WTC11 (cell line): ENCODE results near the gene FAM161A. TPM values are rescaled to one million over a fixed set of nuclear protein-coding genes. Genes with fewer than 3 reads are reported as not detected.

Source experiments
- ATAC-seq: fragments of 200-7000 bp; cut with Tn5 transposase; 2 replicates; pipeline ENCODE4 v1.10.0; 2021; ENCODE audit warnings: mild to moderate bottlenecking, moderate library complexity
- CTCF ChIA-PET: fragments of 300-600 bp; sonication (Branson Sonifier 250); formaldehyde crosslinking; loops from one replicate; lab custom pipeline; 2021; ENCODE audit warnings: antibody characterized with exemption; lab: Charles Lee
- POLR2A ChIA-PET: fragments of 350-600 bp; sonication (Branson Sonifier 250); formaldehyde crosslinking; loops from one replicate; lab custom pipeline; 2021; ENCODE audit warnings: antibody characterized with exemption; lab: Charles Lee
- DNase-seq: peaks from one replicate; pipeline ENCODE4 v3.0.0; 2021; ENCODE audit warnings: low spot score
- H3K27ac Mint-ChIP-seq: 2 replicates; pipeline ENCODE4 v1.8.0; 2021; ENCODE audit warnings: mixed read lengths
- H3K27me3 Mint-ChIP-seq: 2 replicates; pipeline ENCODE4 v1.8.0; 2021; ENCODE audit warnings: low read depth, mild to moderate bottlenecking, moderate library complexity, mixed read lengths
- H3K36me3 Mint-ChIP-seq: 2 replicates; pipeline ENCODE4 v1.8.0; 2021; ENCODE audit warnings: mixed read lengths
- H3K4me1 Mint-ChIP-seq: 2 replicates; pipeline ENCODE4 v1.8.0; 2022; ENCODE audit warnings: mixed read lengths
- H3K4me3 Mint-ChIP-seq: 2 replicates; pipeline ENCODE4 v1.8.0; 2021; ENCODE audit warnings: mild to moderate bottlenecking, moderate library complexity, mixed read lengths
- H3K9me3 Mint-ChIP-seq: 2 replicates; pipeline ENCODE4 v1.8.0; 2021; ENCODE audit warnings: mixed read lengths
- CREB1 ChIP-seq: sonication (generic); formaldehyde crosslinking; IDR thresholded peaks from 2 replicates; pipeline ENCODE4 v1.8.0; 2023; ENCODE audit warnings: mild to moderate bottlenecking, missing genetic modification reagents
- FOXP1 ChIP-seq: sonication (generic); formaldehyde crosslinking; IDR thresholded peaks from 2 replicates; pipeline ENCODE4 v1.8.0; 2022; ENCODE audit warnings: missing genetic modification reagents, mild to moderate bottlenecking, moderate library complexity, borderline replicate concordance
- GRHL2 ChIP-seq: fragments of 250-450 bp; sonication (Bioruptor Pico); IDR thresholded peaks from 2 replicates; pipeline ENCODE4 v1.8.0; 2022; ENCODE audit warnings: mild to moderate bottlenecking, moderate library complexity; ENCODE audit not compliant: insufficient replicate concordance, severe bottlenecking
- GTF2I ChIP-seq: fragments of 250-450 bp; sonication (Bioruptor Pico); conservative IDR thresholded peaks from 2 replicates; pipeline ENCODE4 v1.4.0; 2021; ENCODE audit warnings: mild to moderate bottlenecking
- HMGA2 ChIP-seq: fragments of 250-450 bp; sonication (Bioruptor Pico); IDR thresholded peaks from 2 replicates; pipeline ENCODE4 v1.4.0; 2021; ENCODE audit warnings: mild to moderate bottlenecking, moderate library complexity
- NR2C2 ChIP-seq: sonication (generic); formaldehyde crosslinking; IDR thresholded peaks from 2 replicates; pipeline ENCODE4 v1.8.0; 2022; ENCODE audit warnings: mild to moderate bottlenecking, missing genetic modification reagents
- RELA ChIP-seq: sonication (generic); formaldehyde crosslinking; IDR thresholded peaks from 2 replicates; pipeline ENCODE4 v1.8.1; 2022; ENCODE audit warnings: missing genetic modification reagents, mild to moderate bottlenecking, borderline replicate concordance
- RORB ChIP-seq: fragments of 250-450 bp; sonication (Bioruptor Pico); IDR thresholded peaks from 2 replicates; pipeline ENCODE4 v1.9.0; 2021; ENCODE audit warnings: mild to moderate bottlenecking
- ZNF416 ChIP-seq: fragments of 250-450 bp; sonication (Bioruptor Pico); IDR thresholded peaks from 2 replicates; pipeline ENCODE4 v1.9.0; 2021; ENCODE audit warnings: mild to moderate bottlenecking, inconsistent platforms
- ZNF423 ChIP-seq: fragments of 250-450 bp; sonication (Bioruptor Pico); IDR thresholded peaks from 2 replicates; pipeline ENCODE4 v2.1.2; 2022; ENCODE audit warnings: mild to moderate bottlenecking, moderate library complexity
- total RNA-seq: library from RNA; stranded (reverse); gene quantifications from 3 replicates; pipeline ENCODE4 v1.2.3, GENCODE V29; 2021
- TF ChIP-seq, protein P1 (sequence below): sonication (generic); formaldehyde crosslinking; IDR thresholded peaks from 2 replicates; pipeline ENCODE4 v1.8.0; 2023; ENCODE audit warnings: missing genetic modification reagents, mild to moderate bottlenecking, borderline replicate concordance
- TF ChIP-seq, protein P2 (sequence below): sonication (generic); formaldehyde crosslinking; IDR thresholded peaks from 2 replicates; pipeline ENCODE4 v1.8.1; 2022; ENCODE audit warnings: missing genetic modification reagents, borderline replicate concordance
- TF ChIP-seq, protein P3 (sequence below): sonication (generic); formaldehyde crosslinking; IDR thresholded peaks from 2 replicates; pipeline ENCODE4 v1.8.0; 2022; ENCODE audit warnings: mild to moderate bottlenecking, missing genetic modification reagents
- TF ChIP-seq, protein P4 (sequence below): sonication (generic); formaldehyde crosslinking; IDR thresholded peaks from 2 replicates; pipeline ENCODE4 v1.8.1; 2023; ENCODE audit warnings: mild to moderate bottlenecking, missing genetic modification reagents, moderate library complexity
- TF ChIP-seq, protein P5 (sequence below): sonication (generic); formaldehyde crosslinking; IDR thresholded peaks from 2 replicates; pipeline ENCODE4 v1.8.1; 2023; ENCODE audit warnings: mild to moderate bottlenecking, moderate library complexity, missing genetic modification reagents
- TF ChIP-seq, protein P6 (sequence below): fragments of 200-600 bp; IDR thresholded peaks from 2 replicates; pipeline ENCODE4 v1.8.0; 2022; ENCODE audit warnings: antibody characterized with exemption
- TF ChIP-seq, protein P7 (sequence below): sonication (generic); formaldehyde crosslinking; IDR thresholded peaks from 2 replicates; pipeline ENCODE4 v1.8.1; 2022; ENCODE audit warnings: low read depth, missing genetic modification reagents, borderline replicate concordance

Gene FAM161A
- total RNA-seq, 1 experiment from 2014 or later = 12.4 TPM

DNA sequence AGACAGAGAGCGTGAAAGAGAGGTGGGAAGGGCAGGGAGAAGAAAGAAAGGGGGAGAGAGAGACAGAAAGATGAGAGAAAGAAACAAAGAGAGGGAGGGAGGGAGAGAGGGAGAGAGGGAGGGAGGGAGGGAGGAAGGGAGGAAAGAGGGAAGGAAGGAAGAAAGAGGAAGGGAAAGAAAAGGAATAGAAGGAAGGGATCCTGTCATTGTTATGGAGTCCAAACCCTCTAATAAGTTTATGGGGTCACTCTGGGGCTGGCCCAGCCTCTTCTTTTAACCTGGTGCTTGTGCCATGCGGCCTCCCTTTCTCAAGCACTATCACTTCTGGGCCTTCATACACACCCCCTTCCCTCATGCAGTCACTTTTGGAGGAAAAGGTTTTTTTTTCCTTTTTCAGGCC lies 58.5 kb downstream of the FAM161A start (continued):
- TF ChIP-seq, protein P1, sequence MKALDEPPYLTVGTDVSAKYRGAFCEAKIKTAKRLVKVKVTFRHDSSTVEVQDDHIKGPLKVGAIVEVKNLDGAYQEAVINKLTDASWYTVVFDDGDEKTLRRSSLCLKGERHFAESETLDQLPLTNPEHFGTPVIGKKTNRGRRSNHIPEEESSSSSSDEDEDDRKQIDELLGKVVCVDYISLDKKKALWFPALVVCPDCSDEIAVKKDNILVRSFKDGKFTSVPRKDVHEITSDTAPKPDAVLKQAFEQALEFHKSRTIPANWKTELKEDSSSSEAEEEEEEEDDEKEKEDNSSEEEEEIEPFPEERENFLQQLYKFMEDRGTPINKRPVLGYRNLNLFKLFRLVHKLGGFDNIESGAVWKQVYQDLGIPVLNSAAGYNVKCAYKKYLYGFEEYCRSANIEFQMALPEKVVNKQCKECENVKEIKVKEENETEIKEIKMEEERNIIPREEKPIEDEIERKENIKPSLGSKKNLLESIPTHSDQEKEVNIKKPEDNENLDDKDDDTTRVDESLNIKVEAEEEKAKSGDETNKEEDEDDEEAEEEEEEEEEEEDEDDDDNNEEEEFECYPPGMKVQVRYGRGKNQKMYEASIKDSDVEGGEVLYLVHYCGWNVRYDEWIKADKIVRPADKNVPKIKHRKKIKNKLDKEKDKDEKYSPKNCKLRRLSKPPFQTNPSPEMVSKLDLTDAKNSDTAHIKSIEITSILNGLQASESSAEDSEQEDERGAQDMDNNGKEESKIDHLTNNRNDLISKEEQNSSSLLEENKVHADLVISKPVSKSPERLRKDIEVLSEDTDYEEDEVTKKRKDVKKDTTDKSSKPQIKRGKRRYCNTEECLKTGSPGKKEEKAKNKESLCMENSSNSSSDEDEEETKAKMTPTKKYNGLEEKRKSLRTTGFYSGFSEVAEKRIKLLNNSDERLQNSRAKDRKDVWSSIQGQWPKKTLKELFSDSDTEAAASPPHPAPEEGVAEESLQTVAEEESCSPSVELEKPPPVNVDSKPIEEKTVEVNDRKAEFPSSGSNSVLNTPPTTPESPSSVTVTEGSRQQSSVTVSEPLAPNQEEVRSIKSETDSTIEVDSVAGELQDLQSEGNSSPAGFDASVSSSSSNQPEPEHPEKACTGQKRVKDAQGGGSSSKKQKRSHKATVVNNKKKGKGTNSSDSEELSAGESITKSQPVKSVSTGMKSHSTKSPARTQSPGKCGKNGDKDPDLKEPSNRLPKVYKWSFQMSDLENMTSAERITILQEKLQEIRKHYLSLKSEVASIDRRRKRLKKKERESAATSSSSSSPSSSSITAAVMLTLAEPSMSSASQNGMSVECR (CRISPR knock-in tag) = no peak
- TF ChIP-seq RORB (CRISPR knock-in tag) = no peak
- TF ChIP-seq, protein P2, sequence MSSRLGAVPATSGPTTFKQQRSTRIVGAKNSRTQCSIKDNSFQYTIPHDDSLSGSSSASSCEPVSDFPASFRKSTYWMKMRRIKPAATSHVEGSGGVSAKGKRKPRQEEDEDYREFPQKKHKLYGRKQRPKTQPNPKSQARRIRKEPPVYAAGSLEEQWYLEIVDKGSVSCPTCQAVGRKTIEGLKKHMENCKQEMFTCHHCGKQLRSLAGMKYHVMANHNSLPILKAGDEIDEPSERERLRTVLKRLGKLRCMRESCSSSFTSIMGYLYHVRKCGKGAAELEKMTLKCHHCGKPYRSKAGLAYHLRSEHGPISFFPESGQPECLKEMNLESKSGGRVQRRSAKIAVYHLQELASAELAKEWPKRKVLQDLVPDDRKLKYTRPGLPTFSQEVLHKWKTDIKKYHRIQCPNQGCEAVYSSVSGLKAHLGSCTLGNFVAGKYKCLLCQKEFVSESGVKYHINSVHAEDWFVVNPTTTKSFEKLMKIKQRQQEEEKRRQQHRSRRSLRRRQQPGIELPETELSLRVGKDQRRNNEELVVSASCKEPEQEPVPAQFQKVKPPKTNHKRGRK (CRISPR knock-in tag) = no peak
- no peak for TF ChIP-seq RELA
- no peak for TF ChIP-seq GTF2I (CRISPR knock-in tag)
- TF ChIP-seq GRHL2 (CRISPR knock-in tag) = no peak

DNA sequence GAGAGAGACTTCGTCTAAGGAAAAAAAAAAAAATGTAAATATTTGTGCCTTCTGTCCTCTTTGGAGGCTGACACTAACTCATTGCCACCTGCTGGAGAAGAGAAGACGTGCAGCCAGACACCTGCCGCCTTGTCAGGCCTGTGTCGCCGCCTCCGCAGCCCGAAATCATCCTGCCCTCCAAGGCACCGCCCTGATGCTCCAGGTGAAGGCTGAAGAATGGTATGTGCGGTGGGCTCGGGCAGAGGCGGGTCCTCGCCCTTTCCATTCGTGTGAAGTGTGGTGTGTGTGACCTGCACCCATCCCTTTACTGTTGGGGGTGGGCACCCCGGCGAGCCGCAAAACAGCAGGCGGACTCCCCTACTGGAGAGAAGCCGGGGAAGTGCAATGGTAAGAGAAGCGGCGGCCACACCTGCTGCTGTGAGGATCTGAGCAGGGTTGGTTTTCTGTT lies 60.4 kb downstream of the FAM161A start:
- peaks cover 20% of the 10 kb centered on the region for H3K27me3 Mint-ChIP-seq
- H3K27ac Mint-ChIP-seq = no peak overlapping the region
- peaks cover under 1% of the 10 kb centered on the region; the same call in 1 of the 2 replicates for H3K9me3 Mint-ChIP-seq
- DNase-seq = peak; percentile 89
- TF ChIP-seq, protein P3, sequence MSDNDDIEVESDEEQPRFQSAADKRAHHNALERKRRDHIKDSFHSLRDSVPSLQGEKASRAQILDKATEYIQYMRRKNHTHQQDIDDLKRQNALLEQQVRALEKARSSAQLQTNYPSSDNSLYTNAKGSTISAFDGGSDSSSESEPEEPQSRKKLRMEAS (CRISPR knock-in tag) = peak; percentile 40; the same call in 1 of the 2 replicates
- no peak for TF ChIP-seq NR2C2 (CRISPR knock-in tag)
- TF ChIP-seq, protein P4, sequence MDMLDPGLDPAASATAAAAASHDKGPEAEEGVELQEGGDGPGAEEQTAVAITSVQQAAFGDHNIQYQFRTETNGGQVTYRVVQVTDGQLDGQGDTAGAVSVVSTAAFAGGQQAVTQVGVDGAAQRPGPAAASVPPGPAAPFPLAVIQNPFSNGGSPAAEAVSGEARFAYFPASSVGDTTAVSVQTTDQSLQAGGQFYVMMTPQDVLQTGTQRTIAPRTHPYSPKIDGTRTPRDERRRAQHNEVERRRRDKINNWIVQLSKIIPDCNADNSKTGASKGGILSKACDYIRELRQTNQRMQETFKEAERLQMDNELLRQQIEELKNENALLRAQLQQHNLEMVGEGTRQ (CRISPR knock-in tag) = no peak
- TF ChIP-seq ZNF423 (CRISPR knock-in tag) = 0 out of 2 replicates have a peak, but pooled peaks have one; percentile 17
- no peak for TF ChIP-seq HMGA2 (CRISPR knock-in tag)
- TF ChIP-seq FOXP1 (CRISPR knock-in tag) = peak; percentile 26; the same call in 1 of the 2 replicates
- no peak for TF ChIP-seq ZNF416 (CRISPR knock-in tag)
- TF ChIP-seq, protein P5, sequence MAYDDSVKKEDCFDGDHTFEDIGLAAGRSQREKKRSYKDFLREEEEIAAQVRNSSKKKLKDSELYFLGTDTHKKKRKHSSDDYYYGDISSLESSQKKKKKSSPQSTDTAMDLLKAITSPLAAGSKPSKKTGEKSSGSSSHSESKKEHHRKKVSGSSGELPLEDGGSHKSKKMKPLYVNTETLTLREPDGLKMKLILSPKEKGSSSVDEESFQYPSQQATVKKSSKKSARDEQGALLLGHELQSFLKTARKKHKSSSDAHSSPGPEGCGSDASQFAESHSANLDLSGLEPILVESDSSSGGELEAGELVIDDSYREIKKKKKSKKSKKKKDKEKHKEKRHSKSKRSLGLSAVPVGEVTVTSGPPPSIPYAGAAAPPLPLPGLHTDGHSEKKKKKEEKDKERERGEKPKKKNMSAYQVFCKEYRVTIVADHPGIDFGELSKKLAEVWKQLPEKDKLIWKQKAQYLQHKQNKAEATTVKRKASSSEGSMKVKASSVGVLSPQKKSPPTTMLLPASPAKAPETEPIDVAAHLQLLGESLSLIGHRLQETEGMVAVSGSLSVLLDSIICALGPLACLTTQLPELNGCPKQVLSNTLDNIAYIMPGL (CRISPR knock-in tag) = peak; percentile 42; the same call in 1 of the 2 replicates
- TF ChIP-seq, protein P6, sequence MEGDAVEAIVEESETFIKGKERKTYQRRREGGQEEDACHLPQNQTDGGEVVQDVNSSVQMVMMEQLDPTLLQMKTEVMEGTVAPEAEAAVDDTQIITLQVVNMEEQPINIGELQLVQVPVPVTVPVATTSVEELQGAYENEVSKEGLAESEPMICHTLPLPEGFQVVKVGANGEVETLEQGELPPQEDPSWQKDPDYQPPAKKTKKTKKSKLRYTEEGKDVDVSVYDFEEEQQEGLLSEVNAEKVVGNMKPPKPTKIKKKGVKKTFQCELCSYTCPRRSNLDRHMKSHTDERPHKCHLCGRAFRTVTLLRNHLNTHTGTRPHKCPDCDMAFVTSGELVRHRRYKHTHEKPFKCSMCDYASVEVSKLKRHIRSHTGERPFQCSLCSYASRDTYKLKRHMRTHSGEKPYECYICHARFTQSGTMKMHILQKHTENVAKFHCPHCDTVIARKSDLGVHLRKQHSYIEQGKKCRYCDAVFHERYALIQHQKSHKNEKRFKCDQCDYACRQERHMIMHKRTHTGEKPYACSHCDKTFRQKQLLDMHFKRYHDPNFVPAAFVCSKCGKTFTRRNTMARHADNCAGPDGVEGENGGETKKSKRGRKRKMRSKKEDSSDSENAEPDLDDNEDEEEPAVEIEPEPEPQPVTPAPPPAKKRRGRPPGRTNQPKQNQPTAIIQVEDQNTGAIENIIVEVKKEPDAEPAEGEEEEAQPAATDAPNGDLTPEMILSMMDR = peak; percentile 66; the same call in 1 of the 2 replicates
- TF ChIP-seq CREB1 = no peak
- TF ChIP-seq, protein P7, sequence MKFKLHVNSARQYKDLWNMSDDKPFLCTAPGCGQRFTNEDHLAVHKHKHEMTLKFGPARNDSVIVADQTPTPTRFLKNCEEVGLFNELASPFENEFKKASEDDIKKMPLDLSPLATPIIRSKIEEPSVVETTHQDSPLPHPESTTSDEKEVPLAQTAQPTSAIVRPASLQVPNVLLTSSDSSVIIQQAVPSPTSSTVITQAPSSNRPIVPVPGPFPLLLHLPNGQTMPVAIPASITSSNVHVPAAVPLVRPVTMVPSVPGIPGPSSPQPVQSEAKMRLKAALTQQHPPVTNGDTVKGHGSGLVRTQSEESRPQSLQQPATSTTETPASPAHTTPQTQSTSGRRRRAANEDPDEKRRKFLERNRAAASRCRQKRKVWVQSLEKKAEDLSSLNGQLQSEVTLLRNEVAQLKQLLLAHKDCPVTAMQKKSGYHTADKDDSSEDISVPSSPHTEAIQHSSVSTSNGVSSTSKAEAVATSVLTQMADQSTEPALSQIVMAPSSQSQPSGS (CRISPR knock-in tag) = no peak
- H3K4me3 Mint-ChIP-seq = peak overlapping the region; percentile 83
- H3K4me1 Mint-ChIP-seq = peaks cover 3% of the 10 kb centered on the region; the same call in 1 of the 2 replicates
- ChIA-PET CTCF (interaction anchor here (0.7 kb wide), 1 partner anchor 957 kb away, joined by 3 read pairs; no protein-coding TSS in a partner anchor), POLR2A (no interaction called here)
- ATAC-seq = peak; percentile 99
- no peaks in the 10 kb centered on the region for H3K36me3 Mint-ChIP-seq
